Activated CD8-positive, alpha-beta T cell treated with anti-CD3 and anti-CD28 coated beads for 36 hours (primary cell): ENCODE results near the gene TNS4. TPM values are rescaled to one million over a fixed set of nuclear protein-coding genes. Genes with fewer than 3 reads are reported as not detected.
A peak's percentile ranks its signal among the peaks of the same experiment; 100 is the strongest.

Experiments
- ATAC-seq: fragments of 200-7000 bp; cut with Tn5 transposase; one replicate; pipeline ENCODE4 v1.10.0; 2021; ENCODE audit warnings: mild to moderate bottlenecking, moderate library complexity
- CTCF ChIA-PET: fragments of 350-600 bp; sonication (Branson Sonifier 250); formaldehyde crosslinking; loops from one replicate; lab custom pipeline; 2021; ENCODE audit warnings: antibody characterized with exemption; lab: Charles Lee
- POLR2A ChIA-PET: fragments of 350-600 bp; sonication (Branson Sonifier 250); formaldehyde crosslinking; loops from one replicate; lab custom pipeline; 2021; ENCODE audit warnings: antibody characterized with exemption; lab: Charles Lee
- DNase-seq: peaks from one replicate; pipeline ENCODE4 v3.0.0-alpha.2; 2020
- H3K27ac Mint-ChIP-seq: one replicate; pipeline ENCODE4 v1.8.0; 2021; ENCODE audit warnings: mild to moderate bottlenecking, mixed read lengths
- H3K27me3 Mint-ChIP-seq: one replicate; pipeline ENCODE4 v1.8.0; 2021; ENCODE audit warnings: mixed read lengths
- H3K36me3 Mint-ChIP-seq: one replicate; pipeline ENCODE4 v1.8.0; 2021; ENCODE audit warnings: low read depth, mixed read lengths
- H3K4me1 Mint-ChIP-seq: one replicate; pipeline ENCODE4 v1.8.0; 2021; ENCODE audit warnings: low read depth, mixed read lengths
- H3K4me3 Mint-ChIP-seq: one replicate; pipeline ENCODE4 v1.8.0; 2021; ENCODE audit warnings: mild to moderate bottlenecking, moderate library complexity, mixed read lengths
- H3K9me3 Mint-ChIP-seq: one replicate; pipeline ENCODE4 v1.8.0; 2021; ENCODE audit warnings: mixed read lengths
- intact Hi-C: fragments of 100-400 bp; cut with micrococcal nuclease; formaldehyde crosslinking; loops from one replicate; pipeline ENCODE4 v1.10.0; 2022
- total RNA-seq, 2 experiments: library from RNA; stranded (reverse); gene quantifications; one replicate each; pipeline ENCODE4 v1.2.3, GENCODE V29; 2021
- TF ChIP-seq, protein P1 (sequence below): fragments of 200-600 bp; IDR thresholded peaks from one replicate; pipeline ENCODE4 v1.8.0; 2022; ENCODE audit warnings: antibody characterized with exemption, mild to moderate bottlenecking

The TNS4 gene
- total RNA-seq, 2 experiments from 2014 or later = 5.8 to 6.3 TPM

- Mint-ChIP-seq H3K9me3 (peaks cover 2% of the 10 kb centered on the region), H3K4me1 (peaks cover 59% of the 10 kb centered on the region), H3K4me3 (peak overlapping the region; percentile 74), H3K27me3 (no peaks in the 10 kb centered on the region), H3K36me3 (peaks cover 10% of the 10 kb centered on the region), H3K27ac (peak overlapping the region; percentile 98)
- ATAC-seq (peak; percentile 91), DNase-seq (peak; percentile 98)
- POLR2A ChIA-PET = interaction anchor here (0.7 to 3.6 kb wide), 8 partner anchors 10 to 73 kb away, joined by 3 to 26 read pairs (median 4); no protein-coding TSS in a partner anchor
- CTCF ChIA-PET = interaction anchor here (0.9 to 11.0 kb wide), 5 partner anchors 9 to 80 kb away, joined by 3 to 158 read pairs (median 3); no protein-coding TSS in a partner anchor
- intact Hi-C loops = loop anchor here (5.0 kb wide), 2 partner anchors 37 to 52 kb away; no protein-coding TSS in a partner anchor
- TF ChIP-seq, protein P1, sequence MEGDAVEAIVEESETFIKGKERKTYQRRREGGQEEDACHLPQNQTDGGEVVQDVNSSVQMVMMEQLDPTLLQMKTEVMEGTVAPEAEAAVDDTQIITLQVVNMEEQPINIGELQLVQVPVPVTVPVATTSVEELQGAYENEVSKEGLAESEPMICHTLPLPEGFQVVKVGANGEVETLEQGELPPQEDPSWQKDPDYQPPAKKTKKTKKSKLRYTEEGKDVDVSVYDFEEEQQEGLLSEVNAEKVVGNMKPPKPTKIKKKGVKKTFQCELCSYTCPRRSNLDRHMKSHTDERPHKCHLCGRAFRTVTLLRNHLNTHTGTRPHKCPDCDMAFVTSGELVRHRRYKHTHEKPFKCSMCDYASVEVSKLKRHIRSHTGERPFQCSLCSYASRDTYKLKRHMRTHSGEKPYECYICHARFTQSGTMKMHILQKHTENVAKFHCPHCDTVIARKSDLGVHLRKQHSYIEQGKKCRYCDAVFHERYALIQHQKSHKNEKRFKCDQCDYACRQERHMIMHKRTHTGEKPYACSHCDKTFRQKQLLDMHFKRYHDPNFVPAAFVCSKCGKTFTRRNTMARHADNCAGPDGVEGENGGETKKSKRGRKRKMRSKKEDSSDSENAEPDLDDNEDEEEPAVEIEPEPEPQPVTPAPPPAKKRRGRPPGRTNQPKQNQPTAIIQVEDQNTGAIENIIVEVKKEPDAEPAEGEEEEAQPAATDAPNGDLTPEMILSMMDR = no peak
These were observed 20.9 kb downstream of the TNS4 start for GRCh38 chr17:40480501-40481003.

GRCh38 chr17:40479754-40480480 lies 21.5 kb downstream of the TNS4 start:
- Mint-ChIP-seq H3K9me3 (peaks cover 2% of the 10 kb centered on the region), H3K27me3 (no peaks in the 10 kb centered on the region), H3K4me3 (peak overlapping the region; percentile 74), H3K27ac (peak overlapping the region; percentile 98), H3K4me1 (peaks cover 55% of the 10 kb centered on the region), H3K36me3 (peaks cover 10% of the 10 kb centered on the region)
- CTCF ChIA-PET = interaction anchor here (0.6 to 11.0 kb wide), 8 partner anchors 9 to 81 kb away, joined by 3 to 158 read pairs (median 3); no protein-coding TSS in a partner anchor
- peak; percentile 20 for DNase-seq
- intact Hi-C loops = loop anchor here (5.0 kb wide), 2 partner anchors 37 to 52 kb away; no protein-coding TSS in a partner anchor
- POLR2A ChIA-PET = interaction anchor here (0.7 to 3.6 kb wide), 8 partner anchors 13 to 69 kb away, joined by 3 to 26 read pairs (median 4); no protein-coding TSS in a partner anchor
- no peak for ATAC-seq
- TF ChIP-seq, protein P1 = no peak

- peak overlapping the region; percentile 98 for H3K27ac Mint-ChIP-seq
- TF ChIP-seq, protein P1 = no peak
- intact Hi-C loops = no loop called here
- ChIA-PET POLR2A (interaction anchor here (0.7 to 3.6 kb wide), 5 partner anchors 8 to 62 kb away, joined by 3 to 30 read pairs (median 6); no protein-coding TSS in a partner anchor), CTCF (interaction anchor here (1.4 to 11.0 kb wide), 2 partner anchors 53 to 82 kb away, joined by 3 to 158 read pairs; no protein-coding TSS in a partner anchor)
- no peak overlapping the region for H3K4me3 Mint-ChIP-seq
- H3K4me1 Mint-ChIP-seq = peaks cover 49% of the 10 kb centered on the region
- DNase-seq = no peak
- H3K36me3 Mint-ChIP-seq = peaks cover 10% of the 10 kb centered on the region
- H3K9me3 Mint-ChIP-seq = peaks cover 2% of the 10 kb centered on the region
- H3K27me3 Mint-ChIP-seq = no peaks in the 10 kb centered on the region
- no peak for ATAC-seq
These were observed 22.9 kb downstream of the TNS4 start for GRCh38 chr17:40478486-40478885.

DNA sequence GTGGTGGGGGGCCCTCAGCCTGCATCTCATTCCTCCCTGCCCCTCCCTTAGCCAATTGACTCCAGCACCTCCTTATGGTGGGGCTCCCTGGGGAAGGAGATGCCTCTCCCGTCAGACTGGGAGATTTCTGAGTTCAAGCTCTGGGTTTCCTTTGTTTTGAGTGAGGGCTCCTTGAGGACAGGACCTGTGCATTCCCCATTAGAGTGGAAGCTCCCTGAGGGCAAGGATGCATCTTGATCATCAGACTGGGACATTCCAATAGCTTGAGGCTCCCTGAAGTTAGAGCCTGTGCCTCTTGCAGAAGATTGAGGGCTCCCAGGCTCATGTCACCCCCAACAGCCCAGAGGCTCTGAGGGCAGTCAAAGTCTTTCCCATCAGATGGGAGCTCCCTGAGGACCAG lies 23.6 kb downstream of the TNS4 start:
- ATAC-seq (no peak), DNase-seq (no peak)
- CTCF ChIA-PET = interaction anchor here (1.4 to 11.0 kb wide), 3 partner anchors 17 to 83 kb away, joined by 3 to 158 read pairs (median 6); no protein-coding TSS in a partner anchor
- intact Hi-C loops = no loop called here
- no peak overlapping the region for H3K27ac Mint-ChIP-seq
- TF ChIP-seq, protein P1 = no peak
- no peak overlapping the region for H3K4me3 Mint-ChIP-seq
- POLR2A ChIA-PET = interaction anchor here (0.7 to 3.0 kb wide), 4 partner anchors 8 to 58 kb away, joined by 3 to 30 read pairs (median 4); no protein-coding TSS in a partner anchor
- peaks cover 48% of the 10 kb centered on the region for H3K4me1 Mint-ChIP-seq
- peaks cover 10% of the 10 kb centered on the region for H3K36me3 Mint-ChIP-seq
- no peaks in the 10 kb centered on the region for H3K27me3 Mint-ChIP-seq
- peaks cover 2% of the 10 kb centered on the region for H3K9me3 Mint-ChIP-seq
